ENCODE results near the gene ARRDC1. TPM values are rescaled to one million over a fixed set of nuclear protein-coding genes. Genes with fewer than 3 reads are reported as not detected.
A peak's percentile ranks its signal among the peaks of the same experiment; 100 is the strongest.

Gene ARRDC1
- total RNA-seq, 1 experiment from 2014 or later: 86.4 TPM

DNA sequence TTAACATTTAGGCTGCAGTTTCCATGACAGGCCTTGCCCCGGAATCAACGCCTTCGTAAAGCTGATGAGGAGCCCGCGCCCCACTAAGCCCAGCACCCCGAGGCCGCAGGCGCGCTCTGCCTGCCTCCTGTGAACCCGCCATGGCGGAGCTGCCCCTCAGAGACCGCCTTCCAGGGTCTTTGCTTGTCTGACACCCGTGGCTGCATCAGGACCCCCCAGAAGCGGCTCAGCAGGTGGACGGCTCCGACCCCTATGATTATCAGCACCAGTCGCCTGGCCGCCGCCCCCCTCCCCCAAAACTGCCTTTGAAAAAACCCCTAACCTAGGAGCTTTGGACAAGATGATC is 26.3 kb upstream of the ARRDC1 start:
- intact Hi-C loops (cut with micrococcal nuclease; ENCODE audit: unreplicated experiment): no loop called here
- Mint-ChIP-seq H3K4me3 (ENCODE audit: low read depth, unreplicated experiment) (peak overlapping the region; percentile 71), H3K4me1 (ENCODE audit: low read depth, unreplicated experiment) (peaks cover 7% of the 10 kb centered on the region), H3K9me3 (ENCODE audit: low read depth, unreplicated experiment) (no peaks in the 10 kb centered on the region), H3K36me3 (ENCODE audit: insufficient read depth, unreplicated experiment) (peaks cover 39% of the 10 kb centered on the region), H3K27ac (ENCODE audit: unreplicated experiment) (peak overlapping the region; percentile 15), H3K27me3 (ENCODE audit: unreplicated experiment) (no peaks in the 10 kb centered on the region)
- no TSS peak for BruUV-seq (replicated peaks)
- no peak for DNase-seq
- CTCF ChIA-PET: interaction anchor here (0.8 to 1.2 kb wide), 2 partner anchors 12 to 28 kb away, joined by 3 to 4 read pairs; no protein-coding TSS in a partner anchor
- TF ChIP-seq, protein P1, sequence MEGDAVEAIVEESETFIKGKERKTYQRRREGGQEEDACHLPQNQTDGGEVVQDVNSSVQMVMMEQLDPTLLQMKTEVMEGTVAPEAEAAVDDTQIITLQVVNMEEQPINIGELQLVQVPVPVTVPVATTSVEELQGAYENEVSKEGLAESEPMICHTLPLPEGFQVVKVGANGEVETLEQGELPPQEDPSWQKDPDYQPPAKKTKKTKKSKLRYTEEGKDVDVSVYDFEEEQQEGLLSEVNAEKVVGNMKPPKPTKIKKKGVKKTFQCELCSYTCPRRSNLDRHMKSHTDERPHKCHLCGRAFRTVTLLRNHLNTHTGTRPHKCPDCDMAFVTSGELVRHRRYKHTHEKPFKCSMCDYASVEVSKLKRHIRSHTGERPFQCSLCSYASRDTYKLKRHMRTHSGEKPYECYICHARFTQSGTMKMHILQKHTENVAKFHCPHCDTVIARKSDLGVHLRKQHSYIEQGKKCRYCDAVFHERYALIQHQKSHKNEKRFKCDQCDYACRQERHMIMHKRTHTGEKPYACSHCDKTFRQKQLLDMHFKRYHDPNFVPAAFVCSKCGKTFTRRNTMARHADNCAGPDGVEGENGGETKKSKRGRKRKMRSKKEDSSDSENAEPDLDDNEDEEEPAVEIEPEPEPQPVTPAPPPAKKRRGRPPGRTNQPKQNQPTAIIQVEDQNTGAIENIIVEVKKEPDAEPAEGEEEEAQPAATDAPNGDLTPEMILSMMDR (IDR thresholded peaks at IDR 0.05; ENCODE audit: unreplicated experiment): no peak

DNA sequence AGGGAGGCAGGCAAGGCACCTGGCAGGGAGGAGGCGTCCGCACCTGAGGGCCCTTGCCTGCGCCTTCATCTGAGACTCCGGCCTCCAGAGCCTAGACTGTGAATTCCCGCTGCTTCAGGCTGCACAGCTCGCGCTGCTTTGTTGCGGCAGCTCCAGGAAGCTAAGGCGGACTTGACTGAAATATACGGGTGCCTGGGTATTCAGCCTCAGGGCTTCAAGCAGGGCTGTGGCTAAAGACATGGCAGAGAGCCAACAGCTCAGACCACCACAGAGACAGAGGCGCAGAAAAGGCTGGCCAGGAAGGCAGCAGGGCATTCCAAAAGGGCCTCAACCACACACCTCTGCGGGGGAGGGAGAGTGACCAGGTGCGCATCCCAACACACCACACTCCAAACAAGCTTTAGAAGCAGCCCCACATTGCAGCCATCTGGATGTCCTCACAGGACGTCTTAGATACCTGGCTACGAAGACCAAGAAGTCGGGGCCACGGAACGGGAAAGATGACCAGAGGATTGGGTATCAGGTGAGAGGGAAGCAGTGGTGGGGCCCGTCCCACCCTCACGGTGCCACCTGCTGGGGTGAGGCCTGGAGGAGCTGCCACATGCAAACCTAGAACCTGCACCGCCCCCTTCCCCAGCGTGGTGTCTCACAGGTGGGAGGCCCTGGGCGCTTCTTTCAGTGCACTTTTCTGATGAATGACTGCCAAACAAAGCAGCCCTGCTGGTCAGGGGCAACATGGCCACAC is 25.1 kb upstream of the ARRDC1 start:
- no peaks in the 10 kb centered on the region for H3K9me3 Mint-ChIP-seq (ENCODE audit: low read depth, unreplicated experiment)
- TF ChIP-seq, protein P1 (IDR thresholded peaks at IDR 0.05; ENCODE audit: unreplicated experiment): no peak
- H3K4me3 Mint-ChIP-seq (ENCODE audit: low read depth, unreplicated experiment): no peak overlapping the region
- peaks cover 4% of the 10 kb centered on the region for H3K4me1 Mint-ChIP-seq (ENCODE audit: low read depth, unreplicated experiment)
- H3K36me3 Mint-ChIP-seq (ENCODE audit: insufficient read depth, unreplicated experiment): peaks cover 30% of the 10 kb centered on the region
- no peaks in the 10 kb centered on the region for H3K27me3 Mint-ChIP-seq (ENCODE audit: unreplicated experiment)
- intact Hi-C loops (cut with micrococcal nuclease; ENCODE audit: unreplicated experiment): no loop called here
- H3K27ac Mint-ChIP-seq (ENCODE audit: unreplicated experiment): no peak overlapping the region
- no peak for DNase-seq
- no TSS peak for BruUV-seq (replicated peaks)
- CTCF ChIA-PET: interaction anchor here (1.2 kb wide), 1 partner anchor 11 kb away, joined by 3 read pairs; no protein-coding TSS in a partner anchor

DNA sequence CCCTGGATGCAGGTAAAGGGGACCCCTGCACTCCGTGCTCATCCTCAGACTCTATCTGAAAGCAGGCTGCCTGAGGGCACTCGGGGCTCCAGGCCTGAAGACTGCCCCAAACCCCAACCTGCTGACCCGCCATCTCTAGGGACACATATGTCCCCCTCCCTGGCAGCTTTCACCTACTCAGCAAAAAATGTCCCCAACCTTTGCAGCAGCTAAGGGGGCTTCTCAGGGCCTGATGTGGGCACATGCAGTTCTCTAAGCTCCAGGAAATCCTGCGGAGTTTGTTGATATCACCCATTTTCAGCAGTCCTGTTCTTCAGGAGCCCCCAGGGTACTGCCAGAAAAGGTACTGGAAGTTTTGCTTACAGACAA is 24.5 kb upstream of the ARRDC1 start:
- H3K36me3 Mint-ChIP-seq (ENCODE audit: insufficient read depth, unreplicated experiment): peaks cover 30% of the 10 kb centered on the region
- H3K4me1 Mint-ChIP-seq (ENCODE audit: low read depth, unreplicated experiment): no peaks in the 10 kb centered on the region
- DNase-seq: no peak
- intact Hi-C loops (cut with micrococcal nuclease; ENCODE audit: unreplicated experiment): no loop called here
- BruUV-seq (replicated peaks): no TSS peak
- CTCF ChIA-PET: no interaction called here
- TF ChIP-seq, protein P1 (IDR thresholded peaks at IDR 0.05; ENCODE audit: unreplicated experiment): no peak
- H3K27ac Mint-ChIP-seq (ENCODE audit: unreplicated experiment): no peak overlapping the region
- no peak overlapping the region for H3K4me3 Mint-ChIP-seq (ENCODE audit: low read depth, unreplicated experiment)
- H3K9me3 Mint-ChIP-seq (ENCODE audit: low read depth, unreplicated experiment): no peaks in the 10 kb centered on the region
- H3K27me3 Mint-ChIP-seq (ENCODE audit: unreplicated experiment): no peaks in the 10 kb centered on the region

DNA sequence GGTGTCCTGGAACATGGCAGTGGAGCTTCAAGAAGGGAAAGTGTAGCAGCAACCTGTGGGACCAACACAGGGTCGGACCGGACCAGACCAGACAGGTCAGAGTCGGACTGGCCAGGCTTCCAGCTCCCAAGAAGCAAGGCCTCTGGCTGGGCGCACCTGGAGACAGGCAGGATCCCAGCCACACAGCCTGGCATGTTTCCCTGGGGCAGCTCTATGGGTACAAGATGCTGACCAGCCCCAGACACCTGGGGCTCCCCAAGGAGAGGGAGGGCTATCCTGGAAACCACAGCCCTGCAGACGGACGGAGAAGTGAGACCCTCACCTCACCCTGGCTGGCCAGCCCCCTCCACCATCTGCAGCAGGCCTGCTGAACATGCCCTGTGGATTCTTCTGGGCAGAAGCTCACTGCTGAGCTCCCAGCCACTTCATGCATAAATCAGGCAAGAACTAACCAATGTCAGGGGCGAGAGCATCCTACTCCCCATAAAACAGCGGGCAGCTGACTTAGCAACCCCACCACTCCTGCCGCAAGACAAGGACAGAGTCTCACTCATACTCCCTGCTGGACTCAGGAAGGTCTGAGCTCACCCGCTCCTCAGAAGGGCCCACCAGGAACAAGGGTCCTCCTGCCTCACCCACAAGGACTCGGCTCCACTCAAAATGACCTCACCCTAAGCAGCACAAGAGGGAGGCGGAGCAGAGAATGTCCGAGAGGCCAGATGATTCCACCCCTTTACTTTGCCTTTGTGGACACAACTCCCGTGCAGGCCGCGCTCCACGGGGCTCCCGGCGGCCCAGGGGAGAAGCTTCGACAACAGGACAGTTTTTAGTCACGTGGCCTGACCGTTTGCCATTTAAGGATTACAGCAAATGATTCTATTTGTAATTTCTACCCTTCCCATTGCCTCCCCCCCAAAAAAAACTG is 23.9 kb upstream of the ARRDC1 start:
- Mint-ChIP-seq H3K27ac (ENCODE audit: unreplicated experiment) (no peak overlapping the region), H3K4me3 (ENCODE audit: low read depth, unreplicated experiment) (no peak overlapping the region), H3K9me3 (ENCODE audit: low read depth, unreplicated experiment) (no peaks in the 10 kb centered on the region), H3K4me1 (ENCODE audit: low read depth, unreplicated experiment) (no peaks in the 10 kb centered on the region), H3K27me3 (ENCODE audit: unreplicated experiment) (no peaks in the 10 kb centered on the region), H3K36me3 (ENCODE audit: insufficient read depth, unreplicated experiment) (peaks cover 36% of the 10 kb centered on the region)
- CTCF ChIA-PET: no interaction called here
- intact Hi-C loops (cut with micrococcal nuclease; ENCODE audit: unreplicated experiment): no loop called here
- TF ChIP-seq, protein P1 (IDR thresholded peaks at IDR 0.05; ENCODE audit: unreplicated experiment): no peak
- DNase-seq: no peak
- no TSS peak for BruUV-seq (replicated peaks)

All from Calu3 (cell line).